K562 (cell line): ENCODE measurements around the gene ARHGAP10. TPM values are rescaled to one million over a fixed set of nuclear protein-coding genes. Genes with fewer than 3 reads are reported as not detected.
A peak's percentile ranks its signal among the peaks of the same experiment; 100 is the strongest.

Source experiments
- ATAC-seq: fragments of 200-7000 bp; cut with Tn5 transposase; 3 replicates; pipeline ENCODE4 v1.9.1; 2020; ENCODE audit warnings: moderate library complexity
- BruUV-seq: library from RNA; stranded (reverse); fragments of 400-500 nt; replicated peaks from 2 replicates; lab custom pipeline; 2021; lab: Mats Ljungman, UMichigan
- CTCF ChIA-PET: fragments of 300-600 bp; formaldehyde crosslinking; extraction: SDS; loops from one replicate; lab custom pipeline; 2021; ENCODE audit warnings: low intra/inter-chr PET ratio; lab: Yijun Ruan, JAX
- POLR2A ChIA-PET: fragments of 300-600, 350-650 bp; sonication (Branson Sonifier 250); formaldehyde crosslinking; extraction: SDS; loops from one replicate; lab custom pipeline; 2021; ENCODE audit warnings: antibody characterized with exemption, inconsistent platforms; lab: Yijun Ruan, JAX
- DNase-seq, 4 experiments: peaks; one replicate each; pipeline versions ENCODE4 v3.0.0 to v3.0.0-alpha.2; 2011 to 2018; ENCODE audit warnings: low spot score in 3 of 4, mixed read lengths in 3 of 4; ENCODE audit errors: extremely low read depth in 1 of 4
- FAIRE-seq: peaks from 2 replicates; lab custom pipeline; 2011; peaks lifted over from hg19 to GRCh38; lab: Jason Lieb, UNC
- H2AFZ ChIP-seq: 2 replicates; pipeline ENCODE4 v1.6.0; 2011; ENCODE audit warnings: low read depth, low read length, control low read depth, inconsistent platforms
- H3K27ac ChIP-seq: fragments of 200-600 bp; 3 replicates; pipeline ENCODE4 v1.8.0; 2011; ENCODE audit warnings: low read depth, mild to moderate bottlenecking, control low read depth, inconsistent platforms, low read length, moderate library complexity, mixed read lengths; ENCODE audit errors: extremely low read depth
- H3K27me3 ChIP-seq, 2 experiments: fragments of 300-600 bp in 1 of 2; 2 replicates in 1 of 2; 3 replicates in 1 of 2; pipeline versions ENCODE4 v1.6.0 to v1.8.0; 2011; ENCODE audit warnings: inconsistent platforms in 2 of 2, low read length in 2 of 2, mild to moderate bottlenecking in 1 of 2, mixed read lengths in 1 of 2, moderate library complexity in 1 of 2; ENCODE audit not compliant: control insufficient read depth in 2 of 2, insufficient read depth in 2 of 2
- H3K36me3 ChIP-seq: fragments of 300-600 bp; 3 replicates; pipeline ENCODE4 v1.8.0; 2011; ENCODE audit warnings: mild to moderate bottlenecking, low read length, inconsistent platforms; ENCODE audit not compliant: control insufficient read depth, insufficient read depth
- H3K4me1 ChIP-seq, 2 experiments: fragments of 200-600 bp in 1 of 2; replicated peaks in 1 of 2; 2 replicates in 1 of 2; 3 replicates in 1 of 2; pipeline versions ENCODE4 v1.5.1 to v1.8.0; 2011; ENCODE audit warnings: inconsistent platforms in 2 of 2, low read length in 2 of 2, mild to moderate bottlenecking in 1 of 2, mixed read lengths in 1 of 2, moderate library complexity in 1 of 2; ENCODE audit not compliant: control insufficient read depth in 2 of 2, insufficient read depth in 2 of 2
- H3K4me2 ChIP-seq: 2 replicates; pipeline ENCODE4 v1.6.1; 2011; ENCODE audit warnings: low read length, control low read depth, inconsistent platforms, mixed read lengths; ENCODE audit not compliant: insufficient read depth
- H3K4me3 ChIP-seq: fragments of 200-600 bp; sonication (generic), shearing (Covaris generic); 2 replicates; pipeline ENCODE4 v1.5.1; 2016; ENCODE audit warnings: control low read depth, inconsistent platforms
- H3K79me2 ChIP-seq: fragments of 200-600 bp; 3 replicates; pipeline ENCODE4 v1.8.0; 2011; ENCODE audit warnings: low read length, inconsistent platforms; ENCODE audit not compliant: control insufficient read depth, insufficient read depth
- H3K9ac ChIP-seq, 2 experiments: 2 replicates each; pipeline versions ENCODE4 v1.6.0 to v1.6.1; 2011; ENCODE audit warnings: low read depth in 2 of 2, low read length in 2 of 2, control low read depth in 1 of 2, inconsistent platforms in 1 of 2, mild to moderate bottlenecking in 1 of 2, mixed read lengths in 1 of 2; ENCODE audit not compliant: insufficient read depth in 1 of 2
- H3K9me1 ChIP-seq: one replicate; pipeline ENCODE4 v1.6.0; 2011; ENCODE audit warnings: inconsistent platforms, mild to moderate bottlenecking, low read length, moderate library complexity; ENCODE audit not compliant: control insufficient read depth, insufficient read depth
- H3K9me3 ChIP-seq: replicated peaks from 2 replicates; pipeline ENCODE4 v1.5.1; 2011; ENCODE audit warnings: low read depth, low read length, inconsistent platforms; ENCODE audit not compliant: control insufficient read depth, insufficient read depth
- H4K20me1 ChIP-seq: replicated peaks from 2 replicates; pipeline ENCODE4 v1.6.1; 2011; ENCODE audit warnings: low read length, inconsistent platforms, mixed read lengths; ENCODE audit not compliant: control insufficient read depth, insufficient read depth
- GTF2A2 ChIP-seq: IDR thresholded peaks from 2 replicates; pipeline ENCODE4 v1.6.1; 2016; ENCODE audit warnings: mild to moderate bottlenecking, missing genetic modification characterization, missing compliant biosample characterization
- PTRF ChIP-seq: fragments of 450-650 bp; IDR thresholded peaks from 2 replicates; pipeline ENCODE4 v1.6.1; 2016; ENCODE audit warnings: mild to moderate bottlenecking, missing genetic modification characterization, missing compliant biosample characterization
- SAP30 ChIP-seq: fragments of 200-600 bp; sonication (generic); IDR thresholded peaks from 2 replicates; pipeline ENCODE4 v1.6.1; 2012; ENCODE audit warnings: borderline replicate concordance, low read depth, mild to moderate bottlenecking, moderate library complexity, low read length, control low read depth, inconsistent platforms; ENCODE audit not compliant: insufficient read depth, poor library complexity, severe bottlenecking
- SMARCA4 ChIP-seq: fragments of 450-650 bp; IDR thresholded peaks from 2 replicates; pipeline ENCODE4 v1.6.1; 2016
- ZNF239 ChIP-seq: fragments of 250-450 bp; sonication (Bioruptor Pico); IDR thresholded peaks from 2 replicates; pipeline ENCODE4 v1.4.0; 2020; ENCODE audit warnings: mild to moderate bottlenecking
- ZNF3 ChIP-seq: fragments of 250-450 bp; sonication (Bioruptor Pico); IDR thresholded peaks from 2 replicates; pipeline ENCODE4 v1.5.0; 2021; ENCODE audit warnings: mild to moderate bottlenecking, moderate library complexity
- ZNF316 ChIP-seq: fragments of 450-650 bp; IDR thresholded peaks from 2 replicates; pipeline ENCODE4 v1.6.1; 2016
- WGBS: fragments of 100-300 bp; shearing (Covaris generic); methylation state at CpG from one replicate; pipeline ENCODE4 v1.1.6; 2016; ENCODE audit warnings: low coverage, mixed read lengths; ENCODE audit not compliant: insufficient coverage; ENCODE audit errors: missing lambda C conversion rate; 5-methylcytosine and 5-hydroxymethylcytosine counted together
- in situ Hi-C: fragments of 300-500 bp; cut with MboI; formaldehyde crosslinking; loops from 4 replicates; pipeline ENCODE4 v1.15.0; 2018; ENCODE audit warnings: inconsistent platforms, mixed read lengths
- intact Hi-C: fragments of 100-400 bp; cut with micrococcal nuclease; formaldehyde crosslinking; loops from 2 replicates; pipeline ENCODE4 v1.14.2; 2022
- polyA plus RNA-seq, 8 experiments: library from polyadenylated mRNA; depleted of rRNA in 4 of 8; stranded (reverse) in 5 of 8; unstranded in 3 of 8; fragments of >200 nt; fragmentation: Nextera tagmentation in 2 of 8; fragmentation: Illumina TruSeq in 1 of 8; extraction: Ambion mirVana in 2 of 8; extraction: Trizol in 1 of 8; gene quantifications; 2 replicates each; pipeline versions ENCODE4 v1.2.1 to v1.2.3, GENCODE V29; 2011 to 2014; ENCODE audit warnings: inconsistent platforms in 1 of 8, missing spikeins in 1 of 8
- total RNA-seq, 7 experiments: library from RNA; depleted of rRNA in 6 of 7; stranded (reverse); fragments of >200 nt in 6 of 7; fragmentation: Illumina TruSeq in 2 of 7; extraction: Trizol in 2 of 7; gene quantifications; 2 replicates each; pipeline versions ENCODE4 v1.2.1 to v1.2.3, GENCODE V29; 2011 to 2021; ENCODE audit warnings: low replicate concordance in 1 of 7
- TF ChIP-seq, protein P1 (sequence below): fragments of 250-450 bp; sonication (Bioruptor Pico); IDR thresholded peaks from 2 replicates; pipeline ENCODE4 v1.5.0; 2021

ARHGAP10 gene
- total and polyA plus RNA-seq, 9 of the 15 experiments (the other 6 are each of a cell fraction or from before 2014, with no cell fraction given), result 0.03 to 0.22 (median 0.06) TPM; not detected in 3

DNA sequence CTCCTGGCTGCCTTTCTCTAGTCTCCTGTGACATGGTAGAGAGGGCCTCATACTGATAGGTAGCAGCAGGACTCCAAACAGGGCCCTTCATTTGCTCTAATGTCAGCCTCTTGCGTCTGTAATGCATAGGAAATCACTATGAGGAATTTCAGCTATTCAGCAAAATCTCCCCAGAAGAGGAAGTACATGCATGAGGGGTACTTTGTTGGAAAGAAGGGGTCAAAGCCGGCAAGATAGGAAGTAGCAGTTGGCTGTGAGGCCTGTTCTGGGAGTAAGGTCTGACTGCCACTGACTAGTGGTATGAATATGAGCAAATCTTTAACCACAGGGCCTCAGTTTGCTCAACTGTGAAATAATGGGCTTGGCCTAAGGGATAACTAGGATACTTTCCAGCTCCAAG, 283.2 kb downstream of the ARHGAP10 start:
- TF ChIP-seq SAP30, result no peak
- TF ChIP-seq ZNF239 (CRISPR knock-in tag), result no peak
- TF ChIP-seq ZNF316, result peak; percentile 37; the same call in 1 of the 2 replicates
- in situ Hi-C loops, result no loop called here
- H3K4me3 ChIP-seq, result no peak overlapping the region
- no peaks in the 10 kb centered on the region for H3K36me3 ChIP-seq
- H3K9me1 ChIP-seq, result no peaks in the 10 kb centered on the region
- FAIRE-seq (no peak), DNase-seq (no peak), ATAC-seq (no peak)
- intact Hi-C loops, result no loop called here
- no TSS peak for BruUV-seq
- ChIA-PET POLR2A (no interaction called here), CTCF (no interaction called here)
- no peak overlapping the region for H2AFZ ChIP-seq
- H3K4me2 ChIP-seq, result no peak overlapping the region
- no peaks in the 10 kb centered on the region for H3K4me1 ChIP-seq
- H3K9me3 ChIP-seq, result no peaks in the 10 kb centered on the region
- no peaks in the 10 kb centered on the region for H4K20me1 ChIP-seq
- H3K27ac ChIP-seq, result no peak overlapping the region
- WGBS, result 4% methylated on average over 2 of the region's 2 CpGs
- no peaks in the 10 kb centered on the region for H3K27me3 ChIP-seq
- no peak overlapping the region for H3K9ac ChIP-seq
- no peaks in the 10 kb centered on the region for H3K79me2 ChIP-seq

DNA sequence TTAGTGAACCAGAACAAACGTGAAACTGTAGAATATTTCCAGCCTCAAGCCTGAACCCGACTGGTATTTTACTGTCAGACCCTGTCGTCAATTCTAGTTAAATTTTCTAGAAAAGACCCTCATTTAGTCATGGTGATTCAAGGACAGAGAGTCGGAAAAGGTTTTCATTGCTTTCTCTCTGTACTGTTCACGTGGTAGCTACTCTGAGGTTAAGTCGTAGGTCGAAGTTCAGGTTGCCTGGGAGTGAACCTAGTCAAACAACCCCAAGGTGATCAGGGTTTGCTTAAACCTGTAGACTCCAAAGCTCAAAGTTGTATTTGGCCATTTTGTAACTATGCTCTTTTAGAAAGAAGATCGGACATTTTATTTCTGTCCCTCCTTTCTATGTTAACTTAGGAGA, 283.6 kb downstream of the ARHGAP10 start:
- no peak for FAIRE-seq
- no TSS peak for BruUV-seq
- H3K9me3 ChIP-seq, result no peaks in the 10 kb centered on the region
- 3% methylated on average over 8 of the region's 8 CpGs for WGBS
- in situ Hi-C loops (no loop called here), intact Hi-C loops (no loop called here)
- TF ChIP-seq GTF2A2 (tag) (no peak), ZNF3 (no peak), SMARCA4 (no peak), PTRF (no peak)
- TF ChIP-seq, protein P1, sequence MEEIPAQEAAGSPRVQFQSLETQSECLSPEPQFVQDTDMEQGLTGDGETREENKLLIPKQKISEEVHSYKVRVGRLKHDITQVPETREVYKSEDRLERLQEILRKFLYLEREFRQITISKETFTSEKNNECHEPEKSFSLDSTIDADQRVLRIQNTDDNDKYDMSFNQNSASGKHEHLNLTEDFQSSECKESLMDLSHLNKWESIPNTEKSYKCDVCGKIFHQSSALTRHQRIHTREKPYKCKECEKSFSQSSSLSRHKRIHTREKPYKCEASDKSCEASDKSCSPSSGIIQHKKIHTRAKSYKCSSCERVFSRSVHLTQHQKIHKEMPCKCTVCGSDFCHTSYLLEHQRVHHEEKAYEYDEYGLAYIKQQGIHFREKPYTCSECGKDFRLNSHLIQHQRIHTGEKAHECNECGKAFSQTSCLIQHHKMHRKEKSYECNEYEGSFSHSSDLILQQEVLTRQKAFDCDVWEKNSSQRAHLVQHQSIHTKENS (CRISPR knock-in tag), result no peak
- no peak for DNase-seq
- ChIA-PET CTCF (no interaction called here), POLR2A (no interaction called here)
- H3K4me1 ChIP-seq, result no peaks in the 10 kb centered on the region
- H2AFZ ChIP-seq, result no peak overlapping the region
- no peaks in the 10 kb centered on the region for H3K27me3 ChIP-seq
- H3K4me3 ChIP-seq, result no peak overlapping the region
- H4K20me1 ChIP-seq, result no peaks in the 10 kb centered on the region
- H3K9me1 ChIP-seq, result no peaks in the 10 kb centered on the region
- H3K4me2 ChIP-seq, result no peak overlapping the region
- H3K79me2 ChIP-seq, result no peaks in the 10 kb centered on the region
- no peak overlapping the region for H3K9ac ChIP-seq
- no peak overlapping the region for H3K27ac ChIP-seq
- no peak for ATAC-seq
- no peaks in the 10 kb centered on the region for H3K36me3 ChIP-seq
